ENCODE measurements around the gene YPEL5.
"Not testable (repeated sequence)": the region's sequence is repeated elsewhere in the genome, so short reads cannot be mapped to it uniquely, and the experiment has no call there.

The YPEL5 gene

DNA sequence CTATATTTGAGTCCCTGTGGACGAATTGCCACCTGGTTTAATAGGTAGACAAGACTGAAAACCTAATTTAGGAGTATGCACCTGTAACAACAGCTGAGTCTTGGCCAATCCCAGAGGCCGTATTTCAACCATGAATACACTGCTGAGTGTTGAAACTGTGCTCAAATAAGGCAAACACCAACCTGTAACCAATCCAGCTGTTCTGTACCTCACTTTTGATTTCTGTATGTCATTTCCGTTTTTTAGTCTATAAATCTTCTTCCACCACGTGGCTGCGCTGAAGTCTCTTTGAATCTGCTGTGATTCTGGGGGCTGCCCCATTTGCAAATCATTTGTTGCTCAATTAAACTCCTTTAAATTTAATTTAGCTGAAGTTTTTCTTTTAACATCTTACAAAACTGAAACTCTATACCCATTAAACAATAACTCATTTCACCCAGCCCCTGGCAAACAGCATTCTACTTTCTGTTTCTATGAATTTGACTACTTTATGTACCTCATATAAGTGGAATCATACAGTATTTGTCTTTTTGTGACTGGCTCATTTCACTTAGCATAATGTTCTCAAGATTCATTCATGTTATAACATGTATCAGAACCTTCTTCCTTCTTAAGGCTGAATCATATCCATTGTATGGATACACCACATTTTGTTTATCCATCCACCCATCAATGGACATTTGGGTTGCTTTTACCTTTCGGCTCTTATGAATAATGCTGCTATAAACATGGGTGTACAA is 7.5 kb upstream of the YPEL5 start:
- no peak for DNase-seq (ENCODE audit: low spot score)

- DNase-seq (ENCODE audit: low spot score): no peak
Measured at GRCh38 chr2:30141136-30141535, 5.7 kb upstream of the YPEL5 start.

DNA sequence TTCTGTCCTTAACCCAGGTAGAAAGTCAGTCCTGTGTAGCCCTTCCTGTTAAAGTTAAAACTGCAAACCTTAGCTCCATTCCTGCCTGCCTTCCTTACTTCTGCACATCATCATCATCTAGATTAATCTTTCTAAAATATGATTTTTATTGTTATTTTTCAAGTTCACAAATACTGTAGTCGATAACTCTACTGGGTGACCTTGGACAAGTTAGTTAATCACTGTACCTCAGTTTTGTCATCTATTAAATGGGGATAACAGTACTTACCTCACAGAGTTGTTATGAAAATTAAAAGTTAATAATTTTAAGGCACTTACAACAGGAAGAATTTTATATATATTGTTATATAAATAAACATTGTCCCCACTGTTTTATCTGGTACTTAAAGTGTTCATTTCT is 2.5 kb upstream of the YPEL5 start:
- no peak for DNase-seq (ENCODE audit: low spot score)

DNA sequence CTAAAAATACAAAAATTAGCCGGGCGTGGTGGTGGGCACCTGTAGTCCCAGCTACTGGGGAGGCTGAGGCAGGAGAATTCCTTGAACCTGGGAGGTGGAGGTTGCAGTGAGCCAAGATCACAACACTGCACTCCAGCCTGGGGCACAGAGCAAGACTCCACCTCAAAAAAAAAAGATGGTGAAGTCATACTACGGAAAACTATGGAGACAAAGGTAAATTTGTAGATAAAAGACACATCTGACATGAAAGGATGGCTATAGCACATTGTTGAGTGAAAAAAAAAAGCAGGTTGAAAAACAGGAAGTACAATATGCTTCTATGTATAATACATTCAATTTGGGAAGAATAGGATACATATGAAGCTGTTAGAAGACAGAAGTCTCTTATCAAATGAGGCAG is 1.9 kb upstream of the YPEL5 start:
- not testable (repeated sequence) for DNase-seq (ENCODE audit: low spot score)

- no peak for DNase-seq (ENCODE audit: low spot score)
Measured at GRCh38 chr2:30145826-30146336, 926 bp upstream of the YPEL5 start.

DNA sequence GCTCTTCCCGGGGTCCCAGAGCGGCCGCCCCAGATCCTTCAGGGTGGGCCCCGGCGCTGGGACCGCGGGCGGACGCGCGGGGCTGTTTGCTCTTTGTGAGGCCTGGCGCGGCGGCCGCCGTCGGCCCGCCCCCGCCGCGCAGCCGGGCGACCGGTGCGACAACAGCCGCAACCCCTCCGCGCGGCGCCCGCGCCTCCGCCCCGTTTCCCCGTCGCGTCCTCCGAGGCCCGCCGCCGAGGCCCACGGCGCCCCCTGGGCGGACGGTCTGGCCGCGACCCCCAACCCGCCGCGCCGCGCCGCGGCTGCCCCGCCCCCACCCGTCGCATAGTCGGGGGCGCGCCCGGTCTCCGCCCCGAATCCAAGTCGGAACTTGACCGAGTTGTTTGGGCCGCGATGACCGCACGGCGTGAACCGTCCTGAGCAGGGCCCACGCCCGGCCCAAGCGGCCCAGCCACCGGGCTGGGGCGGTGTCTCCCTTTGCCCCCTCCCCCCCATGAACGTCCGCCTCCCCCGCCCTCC is 448 bp downstream of the YPEL5 start:
- DNase-seq (ENCODE audit: low spot score): no peak

- peak; percentile 67 for DNase-seq (ENCODE audit: low spot score)
Measured at GRCh38 chr2:30147715-30148610, 1.2 kb downstream of the YPEL5 start.

DNA sequence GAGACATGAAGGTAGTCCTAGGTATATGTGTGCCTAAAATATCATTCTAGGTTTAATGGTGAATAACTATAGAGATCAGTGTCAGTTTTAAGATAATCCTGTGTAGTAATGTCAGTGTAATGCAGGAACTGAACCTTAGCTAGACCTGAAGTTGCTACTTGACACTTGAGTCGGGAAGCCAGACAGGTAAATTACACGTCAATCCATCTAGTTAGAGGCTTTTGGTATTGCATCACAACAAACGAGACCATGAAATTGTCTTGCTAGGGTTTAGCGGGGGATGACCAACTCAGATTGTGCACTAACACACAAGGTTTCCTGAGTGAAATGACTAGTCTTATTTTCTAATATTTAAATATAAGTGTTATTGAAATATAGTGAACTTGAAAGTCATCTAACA is 2.0 kb downstream of the YPEL5 start:
- DNase-seq (ENCODE audit: low spot score): no peak

GRCh38 chr2:30149513-30149912 is 2.7 kb downstream of the YPEL5 start:
- DNase-seq (ENCODE audit: low spot score): no peak

DNA sequence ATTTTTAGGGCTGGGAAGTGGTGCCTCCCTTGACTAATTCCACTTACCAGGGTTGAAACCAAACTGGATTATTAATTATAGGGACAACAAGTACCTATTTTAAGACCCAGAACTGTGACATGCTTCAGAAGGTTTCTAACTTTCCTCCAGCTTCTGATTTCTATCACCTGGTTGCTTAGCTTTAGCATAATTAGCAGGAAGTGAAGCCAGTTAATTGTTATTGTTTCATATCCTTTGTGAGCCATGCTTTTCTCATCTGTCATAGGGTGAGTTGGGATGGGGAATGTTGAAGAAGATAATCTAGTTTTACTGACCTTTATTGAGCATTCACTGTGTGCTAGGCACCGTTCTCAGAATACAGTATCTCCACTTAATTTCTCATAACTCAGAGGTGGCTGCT is 3.2 kb downstream of the YPEL5 start:
- no peak for DNase-seq (ENCODE audit: low spot score)

DNA sequence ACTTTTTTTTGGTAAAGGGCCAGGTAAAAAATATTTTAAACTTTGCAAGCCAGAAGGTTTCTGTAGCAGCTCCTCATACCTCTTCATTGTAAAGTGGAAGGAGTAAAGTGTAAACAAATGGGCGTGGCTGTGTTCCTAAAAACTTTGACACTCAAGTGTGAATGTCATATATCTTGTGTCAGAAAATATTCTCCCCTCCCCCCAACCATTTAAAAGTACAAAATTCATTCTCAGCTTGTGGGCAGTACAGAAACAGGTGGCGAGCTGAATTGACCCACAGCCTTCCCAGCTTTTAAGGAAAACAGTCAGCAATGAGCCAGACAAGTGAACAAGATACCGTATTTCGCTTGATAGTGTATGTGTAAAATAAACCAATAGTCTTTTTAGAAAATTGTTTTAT is 4.0 kb downstream of the YPEL5 start:
- no peak for DNase-seq (ENCODE audit: low spot score)

DNA sequence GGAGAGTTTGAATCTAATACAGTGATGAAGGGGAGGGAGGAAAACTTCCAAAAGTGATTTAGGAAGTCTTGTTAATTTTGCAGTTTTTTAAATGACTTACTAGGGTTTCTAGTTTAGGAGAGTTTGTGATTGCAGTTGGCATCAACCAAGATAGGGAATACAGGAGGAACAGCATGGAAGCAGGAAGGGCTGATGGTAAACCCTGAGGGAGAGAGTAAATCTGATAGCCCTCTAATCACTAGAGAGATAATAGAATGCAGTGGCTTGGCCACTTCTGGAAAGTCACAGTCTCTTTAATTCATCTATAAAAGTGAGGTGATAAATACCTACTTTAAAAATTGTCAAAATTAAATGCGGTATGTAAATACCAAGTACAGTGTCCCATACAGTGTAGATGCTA is 5.6 kb downstream of the YPEL5 start:
- DNase-seq (ENCODE audit: low spot score): no peak

GRCh38 chr2:30155202-30155601 is 8.4 kb downstream of the YPEL5 start:
- no peak for DNase-seq (ENCODE audit: low spot score)

GRCh38 chr2:30155889-30156658 is 9.3 kb downstream of the YPEL5 start:
- DNase-seq (ENCODE audit: low spot score): no peak

- DNase-seq (ENCODE audit: low spot score): no peak
Measured at GRCh38 chr2:30157616-30158015, 10.8 kb downstream of the YPEL5 start.

DNA sequence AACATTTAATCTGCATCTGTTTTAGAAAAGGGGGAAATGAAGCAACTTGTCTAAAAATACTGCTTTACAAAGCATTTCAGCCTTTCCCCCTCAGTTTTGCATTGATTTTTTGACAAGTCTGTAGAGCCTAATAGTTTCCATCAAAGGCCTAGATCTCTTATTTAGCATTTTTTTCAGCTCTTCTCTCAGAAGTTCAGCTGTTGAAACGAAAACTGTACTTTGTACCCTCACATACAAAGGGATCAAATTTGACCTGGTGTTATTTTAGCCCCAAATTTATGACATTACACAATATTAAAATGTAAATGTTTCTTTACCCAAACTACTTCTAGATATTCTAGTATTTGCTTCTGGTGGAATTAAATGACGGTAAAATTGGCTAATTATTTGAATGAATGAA is 13.0 kb downstream of the YPEL5 start:
- no peak for DNase-seq (ENCODE audit: low spot score)

DNA sequence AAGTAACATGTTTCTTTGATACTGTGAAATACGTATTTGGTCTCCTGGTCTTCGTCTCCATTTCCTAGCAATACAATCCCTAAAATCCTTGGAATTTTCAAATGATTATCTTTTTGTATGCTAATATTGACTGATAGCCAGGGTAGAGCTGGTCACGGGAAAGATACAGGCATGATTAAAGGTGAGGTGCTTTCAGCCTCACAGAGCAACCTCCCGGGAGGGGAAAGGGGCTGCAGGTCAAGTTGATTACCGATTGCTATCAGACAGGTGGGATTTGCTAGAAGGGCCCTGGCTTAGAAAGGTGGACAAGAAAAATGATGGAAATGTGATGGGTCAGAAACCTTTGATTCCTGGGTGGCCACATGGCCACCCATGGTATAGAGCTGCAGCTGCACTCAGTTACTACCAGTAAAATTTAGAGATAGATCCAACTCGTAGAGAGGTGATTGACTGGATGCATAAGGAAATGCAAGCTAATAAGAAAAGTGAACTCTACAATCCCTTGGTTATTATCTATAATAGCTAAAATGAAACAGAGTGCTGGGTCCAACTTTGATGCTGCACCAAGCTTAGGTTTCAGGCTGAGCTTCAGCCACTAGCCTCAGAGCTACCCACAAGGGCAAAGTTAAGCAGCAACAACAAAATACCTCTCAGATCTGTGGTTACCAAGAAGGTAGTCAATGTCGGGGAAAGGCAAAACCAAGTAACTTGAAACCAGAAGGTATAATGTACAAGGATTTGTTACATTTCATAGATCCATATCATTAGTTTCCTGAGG is 15.3 kb downstream of the YPEL5 start:
- no peak for DNase-seq (ENCODE audit: low spot score)

DNA sequence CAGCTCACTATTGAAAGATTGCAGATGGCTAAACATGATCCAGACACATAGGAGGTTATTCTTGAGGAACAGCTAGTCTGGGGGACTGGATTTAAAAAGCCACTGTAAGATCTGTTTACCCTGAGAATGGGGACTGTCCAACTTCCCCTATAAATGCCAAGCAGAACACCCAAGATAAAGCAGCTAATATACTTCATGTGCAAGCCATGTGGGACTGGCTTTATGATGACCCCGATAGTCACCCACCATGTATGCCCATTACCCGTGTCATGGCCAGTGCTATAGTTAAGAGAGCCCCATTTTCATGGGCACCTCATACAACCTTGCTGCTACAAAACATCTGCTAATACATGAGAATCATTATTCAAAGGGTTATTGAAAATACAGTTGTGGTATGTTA is 16.0 kb downstream of the YPEL5 start:
- no peak for DNase-seq (ENCODE audit: low spot score)

- DNase-seq (ENCODE audit: low spot score): no peak
Measured at GRCh38 chr2:30164131-30164925, 17.5 kb downstream of the YPEL5 start.

DNA sequence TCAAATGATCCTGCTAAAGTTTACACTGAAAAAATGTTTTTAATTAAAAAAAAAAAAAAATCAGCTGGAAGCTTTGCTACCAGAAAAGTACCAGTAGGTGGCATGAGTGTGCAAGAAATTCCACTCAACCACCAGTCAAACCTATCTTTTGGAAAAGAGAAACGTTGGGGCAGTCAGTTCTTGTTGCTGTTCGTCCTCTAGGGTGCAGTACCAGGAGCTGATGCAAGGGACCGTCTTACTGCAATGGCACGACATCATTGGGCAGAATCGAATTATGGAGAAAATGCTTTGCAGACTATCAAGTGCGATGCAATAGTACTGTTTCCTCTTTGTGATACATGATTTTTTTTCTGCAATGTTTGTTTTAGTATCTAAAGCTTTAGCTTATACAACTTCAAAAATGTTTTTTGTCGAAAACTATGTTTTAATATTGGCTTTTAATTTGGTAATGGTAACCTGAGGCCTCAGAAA is 18.3 kb downstream of the YPEL5 start:
- DNase-seq (ENCODE audit: low spot score): peak; percentile 88

Measured in cerebellar cortex (tissue), 1 donor.